Measurements from ENCODE around the gene CYP4F3. TPM values are rescaled to one million over a fixed set of nuclear protein-coding genes. Genes with fewer than 3 reads are reported as not detected.

The CYP4F3 gene
- total RNA-seq, 1 experiment from 2014 or later: not detected

DNA sequence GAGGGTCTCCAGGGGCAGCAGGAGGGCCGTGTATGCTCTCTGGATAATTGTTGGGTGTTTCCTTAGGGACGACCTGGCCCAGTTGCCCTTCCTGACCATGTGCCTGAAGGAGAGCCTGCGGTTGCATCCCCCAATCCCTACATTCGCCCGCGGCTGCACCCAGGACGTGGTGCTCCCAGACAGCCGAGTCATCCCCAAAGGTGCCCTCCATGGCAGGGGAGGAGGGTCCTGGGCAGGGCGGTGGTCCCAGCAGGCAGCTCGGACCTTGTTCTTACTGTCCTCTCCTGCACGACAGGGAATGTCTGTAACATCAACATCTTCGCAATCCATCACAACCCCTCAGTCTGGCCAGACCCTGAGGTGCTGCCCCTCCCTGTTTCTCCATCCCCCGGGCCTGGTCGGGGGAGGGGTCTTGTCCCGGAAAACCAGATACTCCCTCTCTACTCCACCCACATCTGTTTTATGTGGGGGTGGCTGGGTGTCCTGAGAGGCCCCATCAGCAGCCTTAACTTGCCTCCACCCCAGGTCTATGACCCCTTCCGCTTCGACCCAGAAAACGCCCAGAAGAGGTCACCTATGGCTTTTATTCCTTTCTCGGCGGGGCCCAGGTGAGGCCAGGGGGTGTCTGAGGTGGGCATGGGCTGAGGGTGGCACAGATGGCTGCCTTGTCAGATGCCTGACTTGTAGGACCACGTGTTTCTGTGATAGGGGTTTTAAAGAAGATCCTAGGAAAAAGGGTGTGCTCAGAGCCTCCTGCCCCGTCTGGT is 12.3 kb upstream of the CYP4F3 start:
- H3K9ac ChIP-seq (ENCODE audit: extremely low read depth, insufficient read length, low read length): no peak overlapping the region
- H3K14ac ChIP-seq (ENCODE audit: insufficient read depth, low read length): no peak overlapping the region
- H3K79me1 ChIP-seq (ENCODE audit: insufficient read depth, low read depth, low read length, poor library complexity, severe bottlenecking): no peaks in the 10 kb centered on the region
- H3K36me3 Mint-ChIP-seq (ENCODE audit: insufficient read depth in 1 of 3, low read depth in 3 of 3): peaks cover 0 to 7% (median 0%) of the 10 kb centered on the region in 3 experiments; a peak in 2 of 7 replicates
- no peak overlapping the region for H3K4me2 ChIP-seq (ENCODE audit: insufficient read depth, insufficient read length, low read length)
- H2BK20ac ChIP-seq (ENCODE audit: low read depth, low read length, poor library complexity, severe bottlenecking): no peak overlapping the region
- H4K91ac ChIP-seq (ENCODE audit: insufficient read length, low read depth, low read length): no peak overlapping the region
- H2BK15ac ChIP-seq (ENCODE audit: low read depth, low read length): no peak overlapping the region
- H3K23me2 ChIP-seq (ENCODE audit: insufficient read length, low read depth, low read length, poor library complexity, severe bottlenecking): no peaks in the 10 kb centered on the region
- no peak for DNase-seq
- H2AK5ac ChIP-seq (ENCODE audit: insufficient read length, low read length): no peak overlapping the region
- no peak overlapping the region for H3K4ac ChIP-seq (ENCODE audit: low read depth, low read length)
- H3K79me2 ChIP-seq (ENCODE audit: insufficient read depth, low read length): no peaks in the 10 kb centered on the region
- H3K18ac ChIP-seq (ENCODE audit: insufficient read length, low read depth, low read length): no peak overlapping the region
- H2BK120ac ChIP-seq (ENCODE audit: low read depth, low read length, poor library complexity, severe bottlenecking): no peak overlapping the region
- H2BK5ac ChIP-seq (ENCODE audit: insufficient read length, low read length): no peak overlapping the region
- H3K27ac ChIP-seq (ENCODE audit: insufficient read length, low read depth, low read length): no peak overlapping the region
- no peak overlapping the region for H4K5ac ChIP-seq (ENCODE audit: insufficient read length, low read depth, low read length)
- H3K4me3 Mint-ChIP-seq: no peak overlapping the region
- H3K9me3 ChIP-seq (ENCODE audit: control insufficient read depth, low read depth, low read length): peaks cover 43% of the 10 kb centered on the region
- H3K56ac ChIP-seq (ENCODE audit: insufficient read length, low read depth, low read length): no peak overlapping the region
- no peak for TF ChIP-seq CTCF (conservative IDR thresholded peaks at IDR 0.05)
- H3K27me3 ChIP-seq (ENCODE audit: insufficient read depth, low read length): no peaks in the 10 kb centered on the region
- no peak overlapping the region for H3T11ph ChIP-seq (ENCODE audit: low read length)
- no peaks in the 10 kb centered on the region for H3K4me1 Mint-ChIP-seq
- H3K23ac ChIP-seq (ENCODE audit: insufficient read length, low read depth, low read length): no peak overlapping the region
- no peak overlapping the region for H2AFZ ChIP-seq (ENCODE audit: low read length)
- H4K20me1 ChIP-seq (ENCODE audit: control insufficient read depth, insufficient read depth, insufficient read length): no peaks in the 10 kb centered on the region
- H4K8ac ChIP-seq (replicated peaks; ENCODE audit: insufficient read length, low read depth, low read length): no peak overlapping the region
- H3K27me3 Mint-ChIP-seq (ENCODE audit: low read depth): no peaks in the 10 kb centered on the region; the same call in 1 of the 2 replicates
- no peak overlapping the region for H2BK12ac ChIP-seq (ENCODE audit: insufficient read length, low read depth, low read length)
- no CpG with 5 or more reads among the region's 22 CpGs for WGBS (ENCODE audit: extremely low coverage, insufficient read length, low lambda C conversion rate)
- H3K27ac Mint-ChIP-seq: no peak overlapping the region
- peaks cover 69 to 86% of the 10 kb centered on the region in 2 experiments for H3K9me3 Mint-ChIP-seq
- H3K4me1 ChIP-seq (ENCODE audit: insufficient read depth, low read length): no peaks in the 10 kb centered on the region

Data from H9 (cell line).